Endothelial cell of umbilical vein (primary cell): Measurements from ENCODE around the gene TNS1. TPM values are rescaled to one million over a fixed set of nuclear protein-coding genes. Genes with fewer than 3 reads are reported as not detected.

ENCODE experiments used
- BruUV-seq: library from RNA; stranded (reverse); fragments of 400-500 nt; replicated peaks from 2 replicates; lab custom pipeline; 2021; lab: Mats Ljungman, UMichigan
- CTCF ChIA-PET: fragments of 300-600, 350-600 bp; sonication (Branson Sonifier 250); formaldehyde crosslinking; loops from one replicate; lab custom pipeline; 2021; ENCODE audit warnings: antibody characterized with exemption, inconsistent platforms; lab: Charles Lee
- POLR2A ChIA-PET: fragments of 300-600, 350-600 bp; sonication (Branson Sonifier 250); formaldehyde crosslinking; loops from one replicate; lab custom pipeline; 2021; ENCODE audit warnings: antibody characterized with exemption, inconsistent platforms; lab: Charles Lee
- DNase-seq: peaks from one replicate; pipeline ENCODE4 v3.0.0-alpha.2; 2011; ENCODE audit warnings: low read depth, low spot score
- FAIRE-seq: peaks from 2 replicates; lab custom pipeline; 2011; peaks lifted over from hg19 to GRCh38; lab: Jason Lieb, UNC
- H2AFZ ChIP-seq: 2 replicates; pipeline ENCODE4 v1.6.0; 2012; ENCODE audit warnings: low read depth, low read length, control low read depth, inconsistent platforms
- H3K27ac ChIP-seq: 2 replicates; pipeline ENCODE4 v1.5.1; 2011; ENCODE audit warnings: low read depth, mild to moderate bottlenecking, control low read depth, low read length, moderate library complexity; ENCODE audit not compliant: insufficient read depth
- H3K27me3 ChIP-seq, 2 experiments: 2 replicates each; pipeline versions ENCODE4 v1.6.0 to v1.6.1; 2011; ENCODE audit warnings: low read length in 2 of 2, mixed read lengths in 1 of 2; ENCODE audit not compliant: control insufficient read depth in 2 of 2, insufficient read depth in 2 of 2
- H3K36me3 ChIP-seq, 2 experiments: 2 replicates in 1 of 2; 3 replicates in 1 of 2; pipeline ENCODE4 v1.5.1; 2011; ENCODE audit warnings: low read length in 2 of 2, mild to moderate bottlenecking in 1 of 2, moderate library complexity in 1 of 2; ENCODE audit not compliant: control insufficient read depth in 2 of 2, insufficient read depth in 2 of 2; ENCODE audit errors: extremely low read depth in 1 of 2
- H3K4me1 ChIP-seq: 3 replicates; pipeline ENCODE4 v1.5.1; 2011; ENCODE audit warnings: mild to moderate bottlenecking, low read length; ENCODE audit not compliant: control insufficient read depth, insufficient read depth; ENCODE audit errors: extremely low read depth
- H3K4me2 ChIP-seq: 2 replicates; pipeline ENCODE4 v1.6.1; 2011; ENCODE audit warnings: low read length, control low read depth, mixed read lengths; ENCODE audit not compliant: insufficient read depth
- H3K4me3 ChIP-seq, 3 experiments: fragments of 200-600 bp in 1 of 3; sonication (generic), shearing (Covaris generic) in 1 of 3; replicated peaks in 1 of 3; 2 replicates each; pipeline ENCODE4 v1.5.1; 2011 to 2016; ENCODE audit warnings: control low read depth in 3 of 3, low read length in 3 of 3, mild to moderate bottlenecking in 2 of 3, inconsistent platforms in 1 of 3, low read depth in 1 of 3, moderate library complexity in 1 of 3; ENCODE audit not compliant: insufficient read depth in 1 of 3
- H3K79me2 ChIP-seq: 2 replicates; pipeline ENCODE4 v1.6.0; 2012; ENCODE audit warnings: low read length, inconsistent platforms; ENCODE audit not compliant: control insufficient read depth, insufficient read depth
- H3K9ac ChIP-seq: replicated peaks from 2 replicates; pipeline ENCODE3; 2011; ENCODE audit warnings: low read length, control low read depth; ENCODE audit not compliant: insufficient read depth; ENCODE audit errors: extremely low read depth
- H3K9me1 ChIP-seq: replicated peaks from 3 replicates; pipeline ENCODE4 v1.6.0; 2011; ENCODE audit warnings: mild to moderate bottlenecking, low read length; ENCODE audit not compliant: control insufficient read depth, insufficient read depth; ENCODE audit errors: extremely low read depth
- H3K9me3 ChIP-seq: replicated peaks from 2 replicates; pipeline ENCODE4 v1.5.1; 2012; ENCODE audit warnings: low read length, inconsistent platforms; ENCODE audit not compliant: control insufficient read depth, insufficient read depth
- H4K20me1 ChIP-seq: replicated peaks from 2 replicates; pipeline ENCODE3; 2011; ENCODE audit warnings: mild to moderate bottlenecking, low read length; ENCODE audit not compliant: control insufficient read depth, insufficient read depth; ENCODE audit errors: extremely low read depth
- EZH2 ChIP-seq: IDR thresholded peaks from 2 replicates; pipeline ENCODE4 v1.6.1; 2012; ENCODE audit warnings: borderline replicate concordance, low read depth, mild to moderate bottlenecking, moderate library complexity, low read length, inconsistent platforms; ENCODE audit not compliant: severe bottlenecking
- FOS ChIP-seq: IDR thresholded peaks from 2 replicates; pipeline ENCODE4 v1.6.1; 2011; ENCODE audit warnings: mild to moderate bottlenecking, low read length, moderate library complexity, borderline replicate concordance; ENCODE audit not compliant: insufficient read depth
- GATA2 ChIP-seq: IDR thresholded peaks from 2 replicates; pipeline ENCODE4 v1.7.0; 2011; ENCODE audit warnings: low read depth, mild to moderate bottlenecking, moderate library complexity, mixed read lengths, low read length; ENCODE audit not compliant: insufficient read length, insufficient read depth
- JUN ChIP-seq: IDR thresholded peaks from 2 replicates; pipeline ENCODE4 v1.6.1; 2011; ENCODE audit warnings: borderline replicate concordance, low read depth; ENCODE audit not compliant: insufficient read length, insufficient read depth
- MAX ChIP-seq: IDR thresholded peaks from 2 replicates; pipeline ENCODE4 v1.6.1; 2011; ENCODE audit not compliant: insufficient read depth, insufficient read length
- MYC ChIP-seq: IDR thresholded peaks from one replicate; pipeline ENCODE4 v1.6.1; 2011; ENCODE audit warnings: mild to moderate bottlenecking, low read depth, low read length
- POLR2A ChIP-seq: IDR thresholded peaks from 2 replicates; pipeline ENCODE4 v1.6.1; 2012; ENCODE audit warnings: low read depth, mild to moderate bottlenecking, control low read depth, low read length
- POLR2AphosphoS5 ChIP-seq: IDR thresholded peaks from 2 replicates; pipeline ENCODE4 v1.6.1; 2012; ENCODE audit warnings: low read depth, mild to moderate bottlenecking, control low read depth, low read length, moderate library complexity; ENCODE audit not compliant: insufficient read depth
- dilution Hi-C: fragments of 300-500 bp; cut with MboI; formaldehyde crosslinking; loops from one replicate; pipeline ENCODE4 v1.15.0; 2019; ENCODE audit warnings: low sequenced_read_pairs; ENCODE audit not compliant: extremely low pct_ligation_motif_present
- intact Hi-C: fragments of 100-400 bp; cut with micrococcal nuclease; formaldehyde crosslinking; loops from one replicate; pipeline ENCODE4 v1.10.0; 2022
- polyA plus RNA-seq, 4 experiments: library from polyadenylated mRNA; depleted of rRNA in 3 of 4; stranded (reverse) in 3 of 4; unstranded in 1 of 4; fragments of >200 nt; gene quantifications; 2 replicates each; pipeline versions ENCODE4 v1.2.1 to v1.2.3, GENCODE V29; 2011 to 2012; ENCODE audit warnings: missing spikeins in 1 of 4
- total RNA-seq: library from RNA; stranded (reverse); gene quantifications from 2 replicates; pipeline ENCODE4 v1.2.3, GENCODE V29; 2021
- TF ChIP-seq, protein P1 (sequence below), 2 donors: IDR thresholded peaks; 1 replicate in 1 of 2; 2 replicates in 1 of 2; pipeline ENCODE4 v1.5.1; 2011; ENCODE audit warnings: low read length in 2 of 2, mild to moderate bottlenecking in 2 of 2, moderate library complexity in 2 of 2, control low read depth in 1 of 2, inconsistent platforms in 1 of 2, low read depth in 1 of 2; ENCODE audit not compliant: insufficient read depth in 1 of 2; ENCODE audit errors: extremely low read depth in 1 of 2

TNS1 gene
- total and polyA plus RNA-seq, 2 donors (not counting 3 experiments of a cell fraction or from before 2014, with no cell fraction given), result 11.0 to 52.1 TPM

- dilution Hi-C loops, result no loop called here
- DNase-seq (no peak), FAIRE-seq (no peak)
- no peak overlapping the region for H3K27ac ChIP-seq
- no peaks in the 10 kb centered on the region for H3K27me3 ChIP-seq
- ChIA-PET POLR2A (no interaction called here), CTCF (interaction anchor here (0.6 to 1.2 kb wide), 5 partner anchors 8 to 68 kb away, joined by 3 read pairs; no protein-coding TSS in a partner anchor)
- no peaks in the 10 kb centered on the region for H3K9me1 ChIP-seq
- no peak overlapping the region for H3K9ac ChIP-seq
- no peaks in the 10 kb centered on the region for H3K79me2 ChIP-seq
- no TSS peak for BruUV-seq
- TF ChIP-seq, protein P1, sequence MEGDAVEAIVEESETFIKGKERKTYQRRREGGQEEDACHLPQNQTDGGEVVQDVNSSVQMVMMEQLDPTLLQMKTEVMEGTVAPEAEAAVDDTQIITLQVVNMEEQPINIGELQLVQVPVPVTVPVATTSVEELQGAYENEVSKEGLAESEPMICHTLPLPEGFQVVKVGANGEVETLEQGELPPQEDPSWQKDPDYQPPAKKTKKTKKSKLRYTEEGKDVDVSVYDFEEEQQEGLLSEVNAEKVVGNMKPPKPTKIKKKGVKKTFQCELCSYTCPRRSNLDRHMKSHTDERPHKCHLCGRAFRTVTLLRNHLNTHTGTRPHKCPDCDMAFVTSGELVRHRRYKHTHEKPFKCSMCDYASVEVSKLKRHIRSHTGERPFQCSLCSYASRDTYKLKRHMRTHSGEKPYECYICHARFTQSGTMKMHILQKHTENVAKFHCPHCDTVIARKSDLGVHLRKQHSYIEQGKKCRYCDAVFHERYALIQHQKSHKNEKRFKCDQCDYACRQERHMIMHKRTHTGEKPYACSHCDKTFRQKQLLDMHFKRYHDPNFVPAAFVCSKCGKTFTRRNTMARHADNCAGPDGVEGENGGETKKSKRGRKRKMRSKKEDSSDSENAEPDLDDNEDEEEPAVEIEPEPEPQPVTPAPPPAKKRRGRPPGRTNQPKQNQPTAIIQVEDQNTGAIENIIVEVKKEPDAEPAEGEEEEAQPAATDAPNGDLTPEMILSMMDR (IDR thresholded peaks at IDR 0.05; ENCODE audit: extremely low read depth in 1 of 2, insufficient read depth in 1 of 2, low read depth in 1 of 2, low read length in 2 of 2), result no peak
- no peak for TF ChIP-seq MAX
- TF ChIP-seq EZH2, result no peak
- no peak for TF ChIP-seq POLR2A
- no peak for TF ChIP-seq MYC
- TF ChIP-seq POLR2AphosphoS5, result no peak
- TF ChIP-seq FOS, result no peak
- no peak for TF ChIP-seq JUN
- TF ChIP-seq GATA2, result no peak
- no peaks in the 10 kb centered on the region for H4K20me1 ChIP-seq
- H3K9me3 ChIP-seq, result no peaks in the 10 kb centered on the region
- no peak overlapping the region for H3K4me2 ChIP-seq
- peaks cover 12% of the 10 kb centered on the region for H3K4me1 ChIP-seq
- no peak overlapping the region for H3K4me3 ChIP-seq
- intact Hi-C loops, result no loop called here
- H2AFZ ChIP-seq, result no peak overlapping the region
- no peaks in the 10 kb centered on the region for H3K36me3 ChIP-seq
Measured at GRCh38 chr2:217966423-217967070, 36.2 kb downstream of the TNS1 start.
